ENCODE results near the gene RFX3. TPM values are rescaled to one million over a fixed set of nuclear protein-coding genes. Genes with fewer than 3 reads are reported as not detected.

Gene RFX3
- total and polyA plus RNA-seq, 2 donors (not counting 1 experiment from before 2014, with no cell fraction given) = 2.8 to 3.1 TPM

GRCh38 chr9:3495855-3496254 lies 29.9 kb downstream of the RFX3 start:
- Histone ChIP-seq H3K27me3 (ENCODE audit: control insufficient read depth, insufficient read depth, low read length) (no peaks in the 10 kb centered on the region), H3K79me2 (ENCODE audit: control insufficient read depth, insufficient read depth, low read length) (no peaks in the 10 kb centered on the region), H3K4me1 (ENCODE audit: control insufficient read depth, extremely low read depth, insufficient read depth, low read length) (peaks cover 5% of the 10 kb centered on the region), H3K4me3 (replicated peaks in 1 of 4; ENCODE audit: control extremely low read depth in 1 of 4, insufficient read depth in 1 of 4, low read depth in 3 of 4, low read length in 4 of 4) (no peak overlapping the region), H3K9ac (ENCODE audit: insufficient read depth, low read length) (no peak overlapping the region), H4K20me1 (ENCODE audit: control insufficient read depth, extremely low read depth, insufficient read depth, low read length) (no peaks in the 10 kb centered on the region), H3K36me3 (ENCODE audit: control insufficient read depth, insufficient read depth, low read length) (no peaks in the 10 kb centered on the region), H3K27ac (ENCODE audit: insufficient read depth, low read length) (no peak overlapping the region), H2AFZ (ENCODE audit: low read length) (no peak overlapping the region), H3K9me3 (ENCODE audit: control insufficient read depth, insufficient read depth, low read depth, low read length) (no peaks in the 10 kb centered on the region), H3K4me2 (ENCODE audit: extremely low read depth, insufficient read depth, low read length) (no peak overlapping the region)
- no peak for TF ChIP-seq CTCF (conservative IDR thresholded peaks at IDR 0.05 in 1 of 2, IDR thresholded peaks at IDR 0.05 in 1 of 2; ENCODE audit: low read depth in 1 of 2, low read length in 2 of 2)
- TF ChIP-seq EZH2 (IDR thresholded peaks at IDR 0.05; ENCODE audit: low read length, missing control alignments) = no peak
- no peak for DNase-seq (ENCODE audit: low read depth in 2 of 2)

- H3K27ac ChIP-seq (ENCODE audit: insufficient read depth, low read length) = no peak overlapping the region
- H3K4me2 ChIP-seq (ENCODE audit: extremely low read depth, insufficient read depth, low read length) = no peak overlapping the region
- H4K20me1 ChIP-seq (ENCODE audit: control insufficient read depth, extremely low read depth, insufficient read depth, low read length) = no peaks in the 10 kb centered on the region
- H3K36me3 ChIP-seq (ENCODE audit: control insufficient read depth, insufficient read depth, low read length) = no peaks in the 10 kb centered on the region
- no peak overlapping the region for H3K9ac ChIP-seq (ENCODE audit: insufficient read depth, low read length)
- no peaks in the 10 kb centered on the region for H3K9me3 ChIP-seq (ENCODE audit: control insufficient read depth, insufficient read depth, low read depth, low read length)
- no peaks in the 10 kb centered on the region for H3K79me2 ChIP-seq (ENCODE audit: control insufficient read depth, insufficient read depth, low read length)
- no peak overlapping the region for H3K4me3 ChIP-seq (replicated peaks in 1 of 4; ENCODE audit: control extremely low read depth in 1 of 4, insufficient read depth in 1 of 4, low read depth in 3 of 4, low read length in 4 of 4)
- no peak for DNase-seq (ENCODE audit: low read depth in 2 of 2)
- TF ChIP-seq CTCF (conservative IDR thresholded peaks at IDR 0.05 in 1 of 2, IDR thresholded peaks at IDR 0.05 in 1 of 2; ENCODE audit: low read depth in 1 of 2, low read length in 2 of 2) (no peak), EZH2 (IDR thresholded peaks at IDR 0.05; ENCODE audit: low read length, missing control alignments) (no peak)
- H2AFZ ChIP-seq (ENCODE audit: low read length) = no peak overlapping the region
- no peaks in the 10 kb centered on the region for H3K27me3 ChIP-seq (ENCODE audit: control insufficient read depth, insufficient read depth, low read length)
- no peaks in the 10 kb centered on the region for H3K4me1 ChIP-seq (ENCODE audit: control insufficient read depth, extremely low read depth, insufficient read depth, low read length)
These were observed 33.6 kb downstream of the RFX3 start for GRCh38 chr9:3492214-3492613.

- Histone ChIP-seq H4K20me1 (ENCODE audit: control insufficient read depth, extremely low read depth, insufficient read depth, low read length) (no peaks in the 10 kb centered on the region), H3K9ac (ENCODE audit: insufficient read depth, low read length) (no peak overlapping the region), H3K4me2 (ENCODE audit: extremely low read depth, insufficient read depth, low read length) (no peak overlapping the region), H3K27ac (ENCODE audit: insufficient read depth, low read length) (no peak overlapping the region), H3K79me2 (ENCODE audit: control insufficient read depth, insufficient read depth, low read length) (no peaks in the 10 kb centered on the region), H3K27me3 (ENCODE audit: control insufficient read depth, insufficient read depth, low read length) (no peaks in the 10 kb centered on the region), H3K9me3 (ENCODE audit: control insufficient read depth, insufficient read depth, low read depth, low read length) (no peaks in the 10 kb centered on the region), H2AFZ (ENCODE audit: low read length) (no peak overlapping the region), H3K36me3 (ENCODE audit: control insufficient read depth, insufficient read depth, low read length) (no peaks in the 10 kb centered on the region), H3K4me1 (ENCODE audit: control insufficient read depth, extremely low read depth, insufficient read depth, low read length) (no peaks in the 10 kb centered on the region), H3K4me3 (replicated peaks in 1 of 4; ENCODE audit: control extremely low read depth in 1 of 4, insufficient read depth in 1 of 4, low read depth in 3 of 4, low read length in 4 of 4) (no peak overlapping the region)
- TF ChIP-seq EZH2 (IDR thresholded peaks at IDR 0.05; ENCODE audit: low read length, missing control alignments) = no peak
- TF ChIP-seq CTCF (conservative IDR thresholded peaks at IDR 0.05 in 1 of 2, IDR thresholded peaks at IDR 0.05 in 1 of 2; ENCODE audit: low read depth in 1 of 2, low read length in 2 of 2) = no peak
- DNase-seq (ENCODE audit: low read depth in 2 of 2) = no peak
These were observed 34.4 kb downstream of the RFX3 start for GRCh38 chr9:3491450-3491849.
